CD4-positive, alpha-beta memory T cell (primary cell): ENCODE data around the gene SLC9A9. TPM values are rescaled to one million over a fixed set of nuclear protein-coding genes. Genes with fewer than 3 reads are reported as not detected.

Experiments used
- CTCF ChIA-PET: fragments of 350-600 bp; sonication (Branson Sonifier 250); formaldehyde crosslinking; loops from one replicate; lab custom pipeline; 2021; ENCODE audit warnings: inconsistent platforms; ENCODE audit not compliant: partially characterized antibody; lab: Charles Lee
- POLR2A ChIA-PET: fragments of 350-600 bp; sonication (Branson Sonifier 250); formaldehyde crosslinking; loops from one replicate; lab custom pipeline; 2021; ENCODE audit not compliant: partially characterized antibody; lab: Charles Lee
- DNase-seq, 5 donors: peaks; one replicate each; pipeline versions ENCODE4 v3.0.0 to v3.0.0-alpha.2; 2020 to 2022; ENCODE audit warnings: mixed read lengths in 1 of 5
- H3K27ac ChIP-seq: one replicate; pipeline ENCODE4 v1.7.0; 2013; ENCODE audit warnings: low read depth, low read length
- H3K27me3 ChIP-seq: 2 replicates; pipeline ENCODE4 v1.7.0; 2013; ENCODE audit warnings: mild to moderate bottlenecking, low read length, moderate library complexity; ENCODE audit not compliant: insufficient read depth
- H3K36me3 ChIP-seq: 2 replicates; pipeline ENCODE4 v1.7.0; 2013; ENCODE audit warnings: mild to moderate bottlenecking, low read length, moderate library complexity; ENCODE audit not compliant: insufficient read depth
- H3K4me1 ChIP-seq: 2 replicates; pipeline ENCODE4 v1.7.0; 2013; ENCODE audit warnings: mild to moderate bottlenecking, low read length, moderate library complexity; ENCODE audit not compliant: insufficient read depth
- H3K4me3 ChIP-seq, 2 donors: one replicate each; pipeline ENCODE4 v1.7.0; 2013; ENCODE audit warnings: low read length in 2 of 2, mild to moderate bottlenecking in 1 of 2
- H3K9me3 ChIP-seq, 2 donors: one replicate each; pipeline ENCODE4 v1.7.0; 2013; ENCODE audit warnings: low read length in 2 of 2, control low read depth in 1 of 2; ENCODE audit not compliant: control insufficient read depth in 1 of 2
- H3K27ac Mint-ChIP-seq, 7 donors: one replicate each; pipeline ENCODE4 v1.8.0; 2020 to 2021; ENCODE audit warnings: mixed read lengths in 7 of 7, mild to moderate bottlenecking in 6 of 7, inconsistent platforms in 3 of 7, moderate library complexity in 3 of 7
- H3K27me3 Mint-ChIP-seq, 2 donors: one replicate each; pipeline ENCODE4 v1.8.0; 2020 to 2021; ENCODE audit warnings: mixed read lengths in 2 of 2
- H3K36me3 Mint-ChIP-seq, 2 donors: one replicate each; pipeline ENCODE4 v1.8.0; 2020 to 2021; ENCODE audit warnings: mixed read lengths in 2 of 2, inconsistent platforms in 1 of 2, mild to moderate bottlenecking in 1 of 2
- H3K4me1 Mint-ChIP-seq, 4 donors: one replicate each; pipeline ENCODE4 v1.8.0; 2020 to 2021; ENCODE audit warnings: mixed read lengths in 4 of 4, mild to moderate bottlenecking in 1 of 4
- H3K4me3 Mint-ChIP-seq, 8 donors: one replicate each; pipeline ENCODE4 v1.8.0; 2020 to 2021; ENCODE audit warnings: mixed read lengths in 8 of 8, mild to moderate bottlenecking in 7 of 8, moderate library complexity in 6 of 8, inconsistent platforms in 3 of 8
- H3K9me3 Mint-ChIP-seq, 8 donors: one replicate each; pipeline ENCODE4 v1.8.0; 2020 to 2021; ENCODE audit warnings: mixed read lengths in 8 of 8, mild to moderate bottlenecking in 5 of 8, inconsistent platforms in 3 of 8, moderate library complexity in 1 of 8
- intact Hi-C: fragments of 100-400 bp; cut with micrococcal nuclease; formaldehyde crosslinking; loops from one replicate; pipeline ENCODE4 v1.15.1; 2023
- polyA plus RNA-seq, 2 donors: library from polyadenylated mRNA; unstranded; fragments of 300-500 nt; fragmentation: Illumina TruSeq; gene quantifications; one replicate each; pipeline ENCODE4 v1.2.3, GENCODE V29; 2021
- total RNA-seq, 2 experiments: library from RNA; stranded (reverse); gene quantifications; one replicate each; pipeline ENCODE4 v1.2.3, GENCODE V29; 2021

SLC9A9 gene
- total and polyA plus RNA-seq, 4 experiments from 2014 or later: 30.8 to 35.5 (median 34.4) TPM

DNA sequence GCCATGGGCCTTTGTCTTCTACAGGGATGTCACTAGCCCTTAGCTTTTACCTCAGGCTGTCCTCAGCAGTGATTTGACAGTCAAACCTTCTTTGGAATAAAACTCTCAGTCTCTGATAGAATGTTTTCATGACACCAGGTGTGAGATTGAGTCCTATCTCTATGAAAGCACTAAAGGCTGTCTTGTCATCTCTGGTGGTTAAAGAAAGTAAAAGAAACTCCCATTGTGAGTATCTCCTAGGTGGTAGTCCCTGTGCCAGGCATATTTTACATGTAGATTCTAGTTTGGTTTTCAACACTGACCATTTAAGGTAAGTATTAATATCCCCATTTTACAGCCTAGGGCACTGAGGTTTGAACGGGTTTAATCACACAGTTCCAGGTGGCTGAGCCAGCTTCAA, 368.5 kb downstream of the SLC9A9 start:
- Mint-ChIP-seq H3K27ac (no peak overlapping the region), H3K27me3 (no peaks in the 10 kb centered on the region), H3K4me1 (peaks cover 0 to 2% (median under 1%) of the 10 kb centered on the region in 4 donors), H3K9me3 (no peaks in the 10 kb centered on the region), H3K36me3 (peaks cover 17 to 43% of the 10 kb centered on the region in 2 donors), H3K4me3 (no peak overlapping the region)
- Histone ChIP-seq H3K4me1 (no peaks in the 10 kb centered on the region), H3K36me3 (no peaks in the 10 kb centered on the region), H3K4me3 (no peak overlapping the region), H3K27ac (no peak overlapping the region), H3K9me3 (no peaks in the 10 kb centered on the region), H3K27me3 (no peaks in the 10 kb centered on the region)
- no peak for DNase-seq
- intact Hi-C loops: no loop called here
- POLR2A ChIA-PET: no interaction called here
- CTCF ChIA-PET: no interaction called here

DNA sequence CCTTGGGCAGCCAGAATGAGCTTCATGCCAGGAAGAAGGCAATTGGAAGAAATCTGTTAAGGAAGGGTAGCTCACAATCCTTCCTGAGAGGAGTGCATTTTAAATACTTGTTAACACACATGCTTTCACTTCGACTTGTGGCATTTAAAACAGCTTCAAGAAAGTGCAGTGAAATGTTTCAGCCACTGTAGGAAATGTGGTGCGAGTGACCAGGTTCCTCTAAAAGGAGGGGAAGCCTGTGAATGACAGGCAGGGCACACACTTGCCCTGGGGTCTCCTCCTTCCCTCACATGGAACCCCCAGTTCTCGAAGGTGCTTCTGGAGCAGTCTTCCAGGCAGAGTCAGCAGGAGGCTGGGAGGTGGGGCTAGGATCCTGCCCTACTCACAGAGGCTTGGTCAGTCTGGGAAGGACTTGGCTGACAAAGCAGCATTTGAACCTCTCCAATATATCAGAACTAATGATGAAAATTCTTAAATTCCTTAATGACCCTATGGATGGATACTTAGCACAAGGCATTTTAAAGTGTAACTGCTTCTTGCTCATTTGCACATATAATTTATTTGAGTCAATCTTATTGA, 370.1 kb downstream of the SLC9A9 start:
- Histone ChIP-seq H3K36me3 (no peaks in the 10 kb centered on the region), H3K27me3 (no peaks in the 10 kb centered on the region), H3K27ac (no peak overlapping the region), H3K4me1 (no peaks in the 10 kb centered on the region), H3K9me3 (no peaks in the 10 kb centered on the region), H3K4me3 (no peak overlapping the region)
- CTCF ChIA-PET: no interaction called here
- H3K36me3 Mint-ChIP-seq: peaks cover 14 to 37% of the 10 kb centered on the region in 2 donors
- no peaks in the 10 kb centered on the region for H3K27me3 Mint-ChIP-seq
- no peak for DNase-seq
- no peak overlapping the region for H3K4me3 Mint-ChIP-seq
- intact Hi-C loops: no loop called here
- H3K9me3 Mint-ChIP-seq: no peaks in the 10 kb centered on the region
- H3K4me1 Mint-ChIP-seq: peaks cover 0 to 2% (median under 1%) of the 10 kb centered on the region in 4 donors
- POLR2A ChIA-PET: no interaction called here
- H3K27ac Mint-ChIP-seq: no peak overlapping the region

GRCh38 chr3:143476965-143477640, 371.2 kb downstream of the SLC9A9 start:
- no peak overlapping the region for H3K27ac Mint-ChIP-seq
- ChIA-PET POLR2A (no interaction called here), CTCF (no interaction called here)
- no peak overlapping the region for H3K27ac ChIP-seq
- no peak overlapping the region for H3K4me3 Mint-ChIP-seq
- no peaks in the 10 kb centered on the region for H3K9me3 Mint-ChIP-seq
- H3K9me3 ChIP-seq: no peaks in the 10 kb centered on the region
- peaks cover 0 to 7% (median 3%) of the 10 kb centered on the region in 4 donors for H3K4me1 Mint-ChIP-seq
- no peaks in the 10 kb centered on the region for H3K27me3 ChIP-seq
- H3K36me3 ChIP-seq: no peaks in the 10 kb centered on the region
- intact Hi-C loops: no loop called here
- H3K4me3 ChIP-seq: no peak overlapping the region
- no peaks in the 10 kb centered on the region for H3K27me3 Mint-ChIP-seq
- H3K4me1 ChIP-seq: no peaks in the 10 kb centered on the region
- DNase-seq: no peak
- peaks cover 9 to 28% of the 10 kb centered on the region in 2 donors for H3K36me3 Mint-ChIP-seq

DNA sequence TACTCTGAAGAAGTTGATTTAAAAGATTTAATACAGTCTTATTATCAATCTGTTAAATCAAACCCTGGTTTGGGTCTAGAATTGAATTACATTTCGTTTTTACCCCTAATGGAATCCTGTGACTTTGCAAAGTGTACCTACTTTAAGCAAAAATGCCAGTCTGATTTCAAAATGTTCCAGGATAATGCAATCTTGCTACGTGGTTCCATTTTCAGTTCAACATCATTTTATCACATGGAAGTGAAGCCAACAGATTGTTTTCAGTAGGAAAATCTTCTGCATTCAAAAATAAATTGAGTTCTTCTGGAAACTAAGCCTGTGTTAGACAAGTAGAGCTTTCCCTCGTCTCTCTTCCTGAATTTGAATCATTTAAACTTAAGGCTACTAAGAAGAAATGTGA, 372.3 kb downstream of the SLC9A9 start:
- Mint-ChIP-seq H3K4me1 (peaks cover 0 to 9% (median 4%) of the 10 kb centered on the region in 4 donors), H3K4me3 (no peak overlapping the region), H3K36me3 (peaks cover 5 to 23% of the 10 kb centered on the region in 2 donors), H3K9me3 (no peaks in the 10 kb centered on the region), H3K27me3 (no peaks in the 10 kb centered on the region), H3K27ac (no peak overlapping the region)
- Histone ChIP-seq H3K27me3 (no peaks in the 10 kb centered on the region), H3K9me3 (no peaks in the 10 kb centered on the region), H3K27ac (no peak overlapping the region), H3K4me3 (no peak overlapping the region), H3K36me3 (no peaks in the 10 kb centered on the region), H3K4me1 (no peaks in the 10 kb centered on the region)
- DNase-seq: no peak
- CTCF ChIA-PET: no interaction called here
- intact Hi-C loops: no loop called here
- POLR2A ChIA-PET: no interaction called here

DNA sequence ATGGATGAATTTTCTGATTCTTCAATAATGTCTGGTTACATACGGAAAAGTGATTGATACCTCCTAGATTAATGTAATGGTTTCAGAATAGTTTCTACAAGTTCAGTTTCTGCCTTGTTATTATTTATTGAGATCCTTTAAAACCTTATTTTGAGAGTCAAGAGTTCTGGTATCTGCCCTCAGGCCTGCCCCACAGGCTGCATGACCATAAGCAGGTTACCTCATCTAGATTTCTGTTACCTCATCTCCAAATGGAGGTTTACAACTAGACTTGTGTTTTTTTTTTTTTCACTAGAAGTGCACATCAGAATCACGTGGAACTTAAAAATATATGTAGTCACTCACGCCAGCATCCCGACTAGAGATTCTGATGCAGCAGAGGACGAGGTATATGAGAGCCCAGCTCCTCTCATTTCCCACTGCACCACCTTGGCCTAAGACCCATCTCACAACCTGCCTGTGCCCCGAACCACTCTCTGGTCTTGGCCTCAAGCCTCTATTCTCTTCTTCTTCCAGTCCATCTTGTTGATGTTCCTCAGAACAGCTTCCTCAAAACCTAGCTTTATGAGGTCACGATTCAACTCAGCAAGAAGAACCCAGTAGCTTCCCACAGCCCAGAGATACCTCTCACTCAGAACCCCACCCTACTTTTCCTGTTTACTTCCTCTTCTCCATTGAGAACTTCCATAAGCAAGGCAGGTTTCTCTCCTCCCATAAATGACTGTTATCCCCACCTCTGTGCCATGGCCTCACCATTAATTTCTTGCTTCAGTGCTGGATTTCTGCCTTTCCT, 375.3 kb downstream of the SLC9A9 start:
- Mint-ChIP-seq H3K4me3 (no peak overlapping the region), H3K27ac (no peak overlapping the region), H3K27me3 (no peaks in the 10 kb centered on the region), H3K4me1 (peaks cover 0 to 9% (median 4%) of the 10 kb centered on the region in 4 donors), H3K9me3 (peaks cover 0 to 2% (median 0%) of the 10 kb centered on the region in 8 donors), H3K36me3 (peaks cover 6 to 17% of the 10 kb centered on the region in 2 donors)
- POLR2A ChIA-PET: no interaction called here
- Histone ChIP-seq H3K27ac (no peak overlapping the region), H3K27me3 (no peaks in the 10 kb centered on the region), H3K36me3 (no peaks in the 10 kb centered on the region), H3K4me3 (no peak overlapping the region), H3K4me1 (no peaks in the 10 kb centered on the region), H3K9me3 (no peaks in the 10 kb centered on the region)
- CTCF ChIA-PET: no interaction called here
- intact Hi-C loops: no loop called here
- no peak for DNase-seq

- Histone ChIP-seq H3K36me3 (no peaks in the 10 kb centered on the region), H3K4me3 (no peak overlapping the region), H3K9me3 (no peaks in the 10 kb centered on the region), H3K27ac (no peak overlapping the region), H3K27me3 (no peaks in the 10 kb centered on the region), H3K4me1 (no peaks in the 10 kb centered on the region)
- H3K4me3 Mint-ChIP-seq: no peak overlapping the region
- intact Hi-C loops: no loop called here
- no peak overlapping the region for H3K27ac Mint-ChIP-seq
- peaks cover 17 to 28% of the 10 kb centered on the region in 2 donors for H3K36me3 Mint-ChIP-seq
- DNase-seq: no peak
- CTCF ChIA-PET: no interaction called here
- H3K4me1 Mint-ChIP-seq: peaks cover 0 to 9% (median 4%) of the 10 kb centered on the region in 4 donors
- H3K9me3 Mint-ChIP-seq: peaks cover 0 to 2% (median 0%) of the 10 kb centered on the region in 8 donors
- POLR2A ChIA-PET: no interaction called here
- H3K27me3 Mint-ChIP-seq: no peaks in the 10 kb centered on the region
Measured at GRCh38 chr3:143471705-143472104, 376.6 kb downstream of the SLC9A9 start.

DNA sequence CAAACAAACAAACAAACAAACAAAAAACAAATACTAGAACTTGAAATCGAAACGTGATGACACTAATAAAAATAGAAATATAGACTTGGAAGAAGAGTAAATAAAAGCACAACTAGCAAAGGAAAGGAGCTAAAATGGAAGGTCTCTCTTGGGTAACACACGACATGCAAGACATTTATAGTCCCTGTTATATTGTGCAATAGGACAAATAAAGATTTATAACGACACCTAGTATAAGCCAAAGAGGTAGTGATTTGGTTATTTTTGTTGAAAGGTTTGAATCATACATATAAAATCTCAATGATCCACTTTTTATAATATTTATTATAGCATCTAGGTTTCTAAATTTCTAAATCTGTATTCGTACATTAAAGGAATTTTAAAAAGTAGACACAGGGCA, 379.1 kb downstream of the SLC9A9 start:
- no peaks in the 10 kb centered on the region for H3K9me3 ChIP-seq
- no peaks in the 10 kb centered on the region for H3K27me3 ChIP-seq
- Mint-ChIP-seq H3K27me3 (no peaks in the 10 kb centered on the region), H3K9me3 (peaks cover 0 to 2% (median 0%) of the 10 kb centered on the region in 8 donors), H3K4me1 (peaks cover 0 to 8% (median 3%) of the 10 kb centered on the region in 4 donors), H3K27ac (no peak overlapping the region), H3K4me3 (no peak overlapping the region), H3K36me3 (peaks cover 38 to 43% of the 10 kb centered on the region in 2 donors)
- CTCF ChIA-PET: no interaction called here
- DNase-seq: no peak
- no peaks in the 10 kb centered on the region for H3K36me3 ChIP-seq
- H3K27ac ChIP-seq: no peak overlapping the region
- intact Hi-C loops: no loop called here
- POLR2A ChIA-PET: no interaction called here
- no peak overlapping the region for H3K4me3 ChIP-seq
- H3K4me1 ChIP-seq: no peaks in the 10 kb centered on the region
